NCI-H1092 treated with DMSO at 0.1 percent for 48 hours (cell line): Measurements from ENCODE around the gene COQ3.
A peak's percentile ranks its signal among the peaks of the same experiment; 100 is the strongest.

Experiments used
- DNase-seq: peaks from one replicate; lab custom pipeline; 2025; lab: John Stamatoyannopoulos, UW

The COQ3 gene

GRCh38 chr6:99331531-99331930 is 62.5 kb downstream of the COQ3 start:
- DNase-seq = no peak

GRCh38 chr6:99330159-99330558 is 63.8 kb downstream of the COQ3 start:
- peak; percentile 12 for DNase-seq

- DNase-seq = no peak
Observed at GRCh38 chr6:99324996-99325395, 69.0 kb downstream of the COQ3 start.
